B cell (primary cell): ENCODE results near the gene ARHGAP23. TPM values are rescaled to one million over a fixed set of nuclear protein-coding genes. Genes with fewer than 3 reads are reported as not detected.

Experiments used
- ATAC-seq: fragments of 200-7000 bp; cut with Tn5 transposase; one replicate; pipeline ENCODE4 v1.10.0; 2021; ENCODE audit warnings: low read depth, mild to moderate bottlenecking, moderate number of reproducible peaks, moderate library complexity
- CTCF ChIA-PET: fragments of 350-600 bp; sonication (Branson Sonifier 250); formaldehyde crosslinking; loops from one replicate; lab custom pipeline; 2021; ENCODE audit warnings: antibody characterized with exemption, inconsistent platforms; lab: Charles Lee
- POLR2A ChIA-PET: fragments of 350-600 bp; sonication (Branson Sonifier 250); formaldehyde crosslinking; loops from one replicate; lab custom pipeline; 2021; ENCODE audit warnings: antibody characterized with exemption; lab: Charles Lee
- DNase-seq: peaks from one replicate; pipeline ENCODE4 v3.0.0; 2013
- H2AFZ ChIP-seq: 2 replicates; pipeline ENCODE4 v1.6.1; 2012; ENCODE audit warnings: mild to moderate bottlenecking, low read depth, low read length; ENCODE audit not compliant: insufficient read depth, poor library complexity, severe bottlenecking
- H3K27ac ChIP-seq, 2 donors: 1 replicate in 1 of 2; 2 replicates in 1 of 2; pipeline ENCODE4 v1.5.1; 2012 to 2013; ENCODE audit warnings: low read length in 2 of 2, mild to moderate bottlenecking in 2 of 2, moderate library complexity in 1 of 2
- H3K27me3 ChIP-seq, 4 experiments: fragments of 200-600 bp in 1 of 4; sonication (generic) in 1 of 4; replicated peaks in 1 of 4; 1 replicate in 2 of 4; 2 replicates in 2 of 4; pipeline versions ENCODE4 v1.6.1 to v1.7.0; 2013 to 2016; ENCODE audit warnings: low read length in 3 of 4, mild to moderate bottlenecking in 2 of 4, mixed read lengths in 1 of 4, moderate library complexity in 1 of 4; ENCODE audit not compliant: insufficient read depth in 4 of 4, control insufficient read depth in 3 of 4; ENCODE audit errors: control extremely low read depth in 1 of 4
- H3K36me3 ChIP-seq, 2 experiments: replicated peaks in 1 of 2; 1 replicate in 1 of 2; 2 replicates in 1 of 2; pipeline versions ENCODE4 v1.6.1 to v1.7.1; 2013; ENCODE audit warnings: low read length in 1 of 2; ENCODE audit not compliant: insufficient read depth in 2 of 2, control insufficient read depth in 1 of 2; ENCODE audit errors: control extremely low read depth in 1 of 2, extremely low read depth in 1 of 2
- H3K4me1 ChIP-seq, 2 donors: fragments of 200-600 bp in 1 of 2; sonication (generic) in 1 of 2; 1 replicate in 1 of 2; 2 replicates in 1 of 2; pipeline versions ENCODE4 v1.5.1 to v1.6.1; 2013 to 2017; ENCODE audit warnings: low read length in 2 of 2; ENCODE audit not compliant: control insufficient read depth in 2 of 2, insufficient read depth in 2 of 2
- H3K4me2 ChIP-seq: replicated peaks from 2 replicates; pipeline ENCODE3; 2012; ENCODE audit warnings: mild to moderate bottlenecking, low read depth, low read length; ENCODE audit not compliant: poor library complexity, severe bottlenecking
- H3K4me3 ChIP-seq, 5 experiments: fragments of 200-600 bp in 1 of 5; sonication (generic) in 1 of 5; 1 replicate in 3 of 5; 2 replicates in 2 of 5; pipeline versions ENCODE4 v1.5.1 to v1.7.0; 2011 to 2016; ENCODE audit warnings: low read length in 4 of 5, mild to moderate bottlenecking in 4 of 5, low read depth in 2 of 5, control low read depth in 1 of 5, moderate library complexity in 1 of 5; ENCODE audit not compliant: insufficient read depth in 1 of 5; ENCODE audit errors: control extremely low read depth in 1 of 5, extremely low read depth in 1 of 5
- H3K79me2 ChIP-seq: fragments of 200-600 bp; sonication (generic); one replicate; pipeline ENCODE4 v1.6.0; 2016; ENCODE audit warnings: low read length; ENCODE audit not compliant: control insufficient read depth, insufficient read depth
- H3K9ac ChIP-seq: fragments of 200-600 bp; sonication (generic); 2 replicates; pipeline ENCODE4 v1.6.1; 2017; ENCODE audit warnings: mild to moderate bottlenecking, low read length, moderate library complexity
- H3K9me3 ChIP-seq, 3 donors: one replicate each; pipeline versions ENCODE4 v1.6.1 to v1.7.1; 2013; ENCODE audit warnings: low read length in 2 of 3; ENCODE audit not compliant: control insufficient read depth in 2 of 3, insufficient read depth in 1 of 3; ENCODE audit errors: control extremely low read depth in 1 of 3
- H4K20me1 ChIP-seq: 2 replicates; pipeline ENCODE4 v1.6.0; 2012; ENCODE audit warnings: mild to moderate bottlenecking, low read length; ENCODE audit not compliant: insufficient read depth, control insufficient read depth, poor library complexity, severe bottlenecking
- H3K27ac Mint-ChIP-seq: one replicate; pipeline ENCODE4 v1.8.0; 2021; ENCODE audit warnings: mixed read lengths
- H3K27me3 Mint-ChIP-seq: one replicate; pipeline ENCODE4 v1.8.0; 2021; ENCODE audit warnings: mixed read lengths
- H3K4me1 Mint-ChIP-seq: one replicate; pipeline ENCODE4 v1.8.0; 2021; ENCODE audit warnings: mixed read lengths
- H3K4me3 Mint-ChIP-seq: one replicate; pipeline ENCODE4 v1.8.0; 2021; ENCODE audit warnings: mixed read lengths
- H3K9me3 Mint-ChIP-seq: one replicate; pipeline ENCODE4 v1.8.0; 2022; ENCODE audit warnings: mixed read lengths; ENCODE audit not compliant: insufficient read depth
- CTCF ChIP-seq: fragments of 200-600 bp; IDR thresholded peaks from one replicate; pipeline ENCODE4 v1.8.0; 2022; ENCODE audit warnings: antibody characterized with exemption, mild to moderate bottlenecking
- EZH2 ChIP-seq: IDR thresholded peaks from 2 replicates; pipeline ENCODE4 v1.6.1; 2012; ENCODE audit warnings: borderline replicate concordance, low read depth, mild to moderate bottlenecking, moderate library complexity, low read length; ENCODE audit not compliant: insufficient read depth, poor library complexity, severe bottlenecking
- WGBS: methylation state at CpG from one replicate; pipeline ENCODE4 v1.1.5; 2013; ENCODE audit warnings: missing lambda C conversion rate; ENCODE audit not compliant: insufficient coverage; 5-methylcytosine and 5-hydroxymethylcytosine counted together
- intact Hi-C: fragments of 100-400 bp; cut with micrococcal nuclease; formaldehyde crosslinking; loops from one replicate; pipeline ENCODE4 v1.10.0; 2022
- polyA plus RNA-seq: library from polyadenylated mRNA; depleted of rRNA; stranded (reverse); fragments of >200 nt; gene quantifications from 2 replicates; pipeline ENCODE4 v1.2.3, GENCODE V29; 2012
- total RNA-seq, 2 donors: library from RNA; stranded (reverse); fragments of 120-200 nt in 1 of 2; gene quantifications; 1 replicate in 1 of 2; 2 replicates in 1 of 2; pipeline versions ENCODE4 v1.2.3 to v1.2.4, GENCODE V29; 2013 to 2022

Gene ARHGAP23
- total and polyA plus RNA-seq, 2 donors (not counting 1 experiment from before 2014, with no cell fraction given), result 0.07 to 0.12 TPM

- H3K4me3 ChIP-seq, result no peak overlapping the region
- TF ChIP-seq CTCF (no peak), EZH2 (no peak)
- Mint-ChIP-seq H3K27ac (no peak overlapping the region), H3K4me3 (no peak overlapping the region), H3K9me3 (no peaks in the 10 kb centered on the region), H3K27me3 (peaks cover 26% of the 10 kb centered on the region), H3K4me1 (peaks cover 10% of the 10 kb centered on the region)
- intact Hi-C loops, result no loop called here
- no peak overlapping the region for H3K4me2 ChIP-seq
- H3K27ac ChIP-seq, result no peak overlapping the region
- peaks cover 0 to 27% (median 2%) of the 10 kb centered on the region in 4 experiments for H3K27me3 ChIP-seq
- H3K9me3 ChIP-seq, result peaks cover 0 to 1% (median 0%) of the 10 kb centered on the region in 3 donors
- H3K9ac ChIP-seq, result no peak overlapping the region
- ChIA-PET POLR2A (no interaction called here), CTCF (interaction anchor here (0.6 to 0.8 kb wide), 2 partner anchors 33 to 99 kb away, joined by 3 to 4 read pairs; no protein-coding TSS in a partner anchor)
- ATAC-seq (no peak), DNase-seq (no peak)
- no peaks in the 10 kb centered on the region for H3K79me2 ChIP-seq
- no peaks in the 10 kb centered on the region for H4K20me1 ChIP-seq
- H2AFZ ChIP-seq, result no peak overlapping the region
- 89% methylated on average over 4 of the region's 9 CpGs for WGBS
- H3K36me3 ChIP-seq, result no peaks in the 10 kb centered on the region
- H3K4me1 ChIP-seq, result no peaks in the 10 kb centered on the region
These were observed 20.0 kb downstream of the ARHGAP23 start for GRCh38 chr17:38448208-38448771.

- Histone ChIP-seq H3K27ac (no peak overlapping the region), H3K9ac (no peak overlapping the region), H3K4me1 (no peaks in the 10 kb centered on the region), H3K4me2 (no peak overlapping the region), H2AFZ (no peak overlapping the region), H3K36me3 (no peaks in the 10 kb centered on the region), H3K4me3 (no peak overlapping the region), H3K9me3 (peaks cover 0 to 2% (median 0%) of the 10 kb centered on the region in 3 donors), H4K20me1 (no peaks in the 10 kb centered on the region), H3K79me2 (no peaks in the 10 kb centered on the region), H3K27me3 (peaks cover 0 to 23% (median 3%) of the 10 kb centered on the region in 4 experiments)
- H3K4me1 Mint-ChIP-seq, result peaks cover 9% of the 10 kb centered on the region
- ATAC-seq (no peak), DNase-seq (no peak)
- intact Hi-C loops, result no loop called here
- no peak overlapping the region for H3K27ac Mint-ChIP-seq
- POLR2A ChIA-PET, result no interaction called here
- no peaks in the 10 kb centered on the region for H3K9me3 Mint-ChIP-seq
- no peak for TF ChIP-seq CTCF
- TF ChIP-seq EZH2, result no peak
- CTCF ChIA-PET, result no interaction called here
- H3K27me3 Mint-ChIP-seq, result peaks cover 27% of the 10 kb centered on the region
- WGBS, result 95% methylated on average over 14 of the region's 15 CpGs
- H3K4me3 Mint-ChIP-seq, result no peak overlapping the region
These were observed 21.1 kb downstream of the ARHGAP23 start for GRCh38 chr17:38449364-38449763.
